Measurements from ENCODE around the gene TRABD2B. TPM values are rescaled to one million over a fixed set of nuclear protein-coding genes. Genes with fewer than 3 reads are reported as not detected.

TRABD2B gene
- total and polyA plus RNA-seq, 2 of the 4 experiments (the other 2 are of a cell fraction) = not detected

DNA sequence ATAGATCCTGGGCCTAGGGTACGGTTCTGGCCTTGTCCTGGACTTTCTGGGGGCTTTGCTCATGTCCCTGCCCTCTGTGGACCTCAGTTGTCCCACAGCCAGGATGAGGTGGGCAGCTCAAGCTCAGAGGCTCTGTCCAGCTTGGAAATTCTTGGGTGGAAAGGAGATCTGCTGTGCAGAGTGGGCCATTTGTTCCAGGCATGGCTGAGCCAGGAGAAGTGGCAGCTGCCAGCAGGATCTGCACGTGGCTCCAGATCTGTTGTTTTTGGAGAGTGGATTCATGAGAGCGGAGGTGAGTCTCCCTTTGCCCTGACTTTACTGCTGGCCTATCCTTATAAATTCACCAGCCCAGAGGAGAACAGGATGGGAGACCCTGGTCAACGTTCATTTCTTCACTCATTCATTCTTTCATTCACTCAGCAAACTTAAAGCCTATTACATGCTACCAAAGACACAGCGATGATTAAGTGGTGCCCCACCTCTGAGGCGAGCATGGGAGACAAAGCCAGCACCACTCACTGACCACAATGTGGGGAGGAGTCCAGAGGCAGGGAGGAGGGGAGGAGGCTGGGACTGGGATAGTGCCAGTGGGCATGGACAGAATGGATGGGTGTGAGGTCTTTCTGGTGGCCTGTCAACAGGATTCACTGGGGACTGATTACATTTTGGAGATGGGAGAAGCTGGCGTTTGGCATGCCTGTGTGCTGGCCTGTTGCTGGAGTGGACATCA is 205.1 kb downstream of the TRABD2B start:
- no peak overlapping the region for H3K27ac ChIP-seq (ENCODE audit: insufficient read depth, low read length)
- H3K18ac ChIP-seq (ENCODE audit: low read depth, low read length) = no peak overlapping the region
- no CpG with 5 or more reads among the region's 7 CpGs for WGBS, 2 experiments (ENCODE audit: extremely low coverage in 2 of 2, insufficient read length in 1 of 2)
- H4K91ac ChIP-seq (ENCODE audit: insufficient read depth, low read depth, low read length) = no peak overlapping the region
- no peak for TF ChIP-seq MAFK (IDR thresholded peaks at IDR 0.05; ENCODE audit: low read depth, low read length)
- TF ChIP-seq, protein P1, sequence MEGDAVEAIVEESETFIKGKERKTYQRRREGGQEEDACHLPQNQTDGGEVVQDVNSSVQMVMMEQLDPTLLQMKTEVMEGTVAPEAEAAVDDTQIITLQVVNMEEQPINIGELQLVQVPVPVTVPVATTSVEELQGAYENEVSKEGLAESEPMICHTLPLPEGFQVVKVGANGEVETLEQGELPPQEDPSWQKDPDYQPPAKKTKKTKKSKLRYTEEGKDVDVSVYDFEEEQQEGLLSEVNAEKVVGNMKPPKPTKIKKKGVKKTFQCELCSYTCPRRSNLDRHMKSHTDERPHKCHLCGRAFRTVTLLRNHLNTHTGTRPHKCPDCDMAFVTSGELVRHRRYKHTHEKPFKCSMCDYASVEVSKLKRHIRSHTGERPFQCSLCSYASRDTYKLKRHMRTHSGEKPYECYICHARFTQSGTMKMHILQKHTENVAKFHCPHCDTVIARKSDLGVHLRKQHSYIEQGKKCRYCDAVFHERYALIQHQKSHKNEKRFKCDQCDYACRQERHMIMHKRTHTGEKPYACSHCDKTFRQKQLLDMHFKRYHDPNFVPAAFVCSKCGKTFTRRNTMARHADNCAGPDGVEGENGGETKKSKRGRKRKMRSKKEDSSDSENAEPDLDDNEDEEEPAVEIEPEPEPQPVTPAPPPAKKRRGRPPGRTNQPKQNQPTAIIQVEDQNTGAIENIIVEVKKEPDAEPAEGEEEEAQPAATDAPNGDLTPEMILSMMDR (conservative IDR thresholded peaks at IDR 0.05; ENCODE audit: low read depth, low read length) = no peak
- TF ChIP-seq RCOR1 (IDR thresholded peaks at IDR 0.05; ENCODE audit: insufficient replicate concordance, low read length) = no peak
- TF ChIP-seq SMC3 (IDR thresholded peaks at IDR 0.05; ENCODE audit: low read depth, low read length) = no peak
- H4K8ac ChIP-seq (ENCODE audit: low read depth in 2 of 2, low read length in 2 of 2) = no peak overlapping the region
- no peak for DNase-seq
- no peak overlapping the region for H2BK5ac ChIP-seq (ENCODE audit: low read depth, low read length, poor library complexity, severe bottlenecking)
- in situ Hi-C loops (cut with MboI; ENCODE audit: low sequenced_read_pairs) (no loop called here), intact Hi-C loops (cut with micrococcal nuclease) (no loop called here), dilution Hi-C loops (cut with HindIII; ENCODE audit: low sequenced_read_pairs, unreplicated experiment) (no loop called here)
- POLR2A ChIA-PET (ENCODE audit: unreplicated experiment) = no interaction called here
- H3K27me3 ChIP-seq (ENCODE audit: control insufficient read depth, insufficient read depth, low read length) = no peaks in the 10 kb centered on the region
- no TSS peak for BruUV-seq (replicated peaks)
- H3K36me3 ChIP-seq (ENCODE audit: control insufficient read depth, insufficient read depth, low read length) = no peaks in the 10 kb centered on the region
- no peak overlapping the region for H3K23ac ChIP-seq (ENCODE audit: low read depth, low read length)
- H2BK20ac ChIP-seq (ENCODE audit: low read depth, low read length) = no peak overlapping the region
- H2BK120ac ChIP-seq (ENCODE audit: low read depth, low read length) = no peak overlapping the region
- no peak overlapping the region for H2AFZ ChIP-seq (replicated peaks; ENCODE audit: low read length, poor library complexity)
- no peak overlapping the region for H3K4ac ChIP-seq (ENCODE audit: low read depth, low read length)
- H3K9me3 ChIP-seq (ENCODE audit: control insufficient read depth, insufficient read depth, low read length) = no peaks in the 10 kb centered on the region
- H3K56ac ChIP-seq (ENCODE audit: extremely low read depth, insufficient read depth, low read length) = no peak overlapping the region; the same call in 1 of the 2 replicates
- H3K9ac ChIP-seq (ENCODE audit: low read depth, low read length) = no peak overlapping the region
- H3K14ac ChIP-seq (replicated peaks; ENCODE audit: low read depth, low read length) = no peak overlapping the region
- CTCF ChIA-PET = no interaction called here
- no peak overlapping the region for H4K5ac ChIP-seq (ENCODE audit: low read depth, low read length)
- no peaks in the 10 kb centered on the region for H4K20me1 ChIP-seq (ENCODE audit: insufficient read depth, low read length)
- no peaks in the 10 kb centered on the region for H3K79me1 ChIP-seq (ENCODE audit: low read depth in 1 of 2, low read length in 2 of 2)
- no peak overlapping the region for H2AK9ac ChIP-seq (replicated peaks; ENCODE audit: low read depth, low read length, poor library complexity)
- no peak overlapping the region for H2AK5ac ChIP-seq (ENCODE audit: low read depth, low read length)
- H3K4me3 ChIP-seq (ENCODE audit: insufficient read depth, low read depth, low read length) = no peak overlapping the region
- H3K9me1 ChIP-seq (ENCODE audit: insufficient read depth, low read length) = no peaks in the 10 kb centered on the region
- H3K4me2 ChIP-seq (ENCODE audit: low read depth, low read length) = no peak overlapping the region
- ATAC-seq (ENCODE audit: low read depth) = no peak
- H3K4me1 ChIP-seq (ENCODE audit: control insufficient read depth, insufficient read depth, low read length) = no peaks in the 10 kb centered on the region
- no peak overlapping the region for H2BK15ac ChIP-seq (ENCODE audit: low read depth, low read length)
